Gastroesophageal sphincter (tissue), 4 donors: ENCODE measurements around the gene MORN3. TPM values are rescaled to one million over a fixed set of nuclear protein-coding genes. Genes with fewer than 3 reads are reported as not detected.
"Not testable (repeated sequence)": the region's sequence is repeated elsewhere in the genome, so short reads cannot be mapped to it uniquely, and the experiment has no call there.

Source experiments
- ATAC-seq: fragments of 150-250 bp; one replicate; pipeline ENCODE4 v1.9.1; 2016; ENCODE audit warnings: mild to moderate bottlenecking, moderate library complexity
- H3K27ac ChIP-seq, 4 donors: fragments of 200-600 bp; sonication (generic) in 3 of 4; 1 replicate in 3 of 4; 2 replicates in 1 of 4; pipeline ENCODE4 v1.5.1; 2016 to 2019
- H3K27me3 ChIP-seq: fragments of 200-600 bp; sonication (generic); one replicate; pipeline ENCODE4 v1.5.1; 2019
- H3K36me3 ChIP-seq, 2 donors: fragments of 200-600 bp; sonication (generic); one replicate each; pipeline ENCODE4 v1.5.1; 2019; ENCODE audit warnings: control low read depth in 1 of 2
- H3K4me1 ChIP-seq, 3 donors: fragments of 200-600 bp; sonication (generic); 1 replicate in 2 of 3; 2 replicates in 1 of 3; pipeline ENCODE4 v1.5.1; 2016 to 2019; ENCODE audit warnings: control low read depth in 2 of 3
- H3K4me3 ChIP-seq, 2 donors: fragments of 200-600 bp; sonication (generic); one replicate each; pipeline ENCODE4 v1.5.1; 2019; ENCODE audit warnings: mild to moderate bottlenecking in 1 of 2, moderate library complexity in 1 of 2
- H3K9me3 ChIP-seq, 3 donors: fragments of 200-600 bp; sonication (generic); one replicate each; pipeline ENCODE4 v1.5.1; 2017 to 2019; ENCODE audit warnings: control low read depth in 2 of 3
- EP300 ChIP-seq: sonication (generic); formaldehyde crosslinking; IDR thresholded peaks from one replicate; pipeline ENCODE4 v1.6.1; 2017; ENCODE audit warnings: antibody characterized with exemption, mild to moderate bottlenecking
- POLR2A ChIP-seq, 2 donors: fragments of 450-650 bp; IDR thresholded peaks; one replicate each; pipeline ENCODE4 v1.6.1; 2017; ENCODE audit warnings: antibody characterized with exemption in 2 of 2, mild to moderate bottlenecking in 2 of 2, moderate library complexity in 1 of 2
- POLR2AphosphoS5 ChIP-seq: sonication (generic); formaldehyde crosslinking; IDR thresholded peaks from one replicate; pipeline ENCODE4 v1.6.1; 2017; ENCODE audit warnings: antibody characterized with exemption
- WGBS, 2 donors: methylation state at CpG; one replicate each; pipeline ENCODE4 v1.1.5; 2018; ENCODE audit warnings: low coverage in 1 of 2; 5-methylcytosine and 5-hydroxymethylcytosine counted together
- total RNA-seq, 4 donors: library from RNA; depleted of rRNA; stranded (reverse); fragments of >200 nt; gene quantifications; one replicate each; pipeline ENCODE4 v1.1.0, GENCODE V29; 2016
- TF ChIP-seq, protein P1 (sequence below), 4 experiments: fragments of 200-600 bp in 2 of 4; fragments of 450-650 bp in 2 of 4; sonication (generic) in 1 of 4; IDR thresholded peaks; one replicate each; pipeline ENCODE4 v1.5.1; 2017 to 2019; ENCODE audit warnings: antibody characterized with exemption in 4 of 4, mild to moderate bottlenecking in 2 of 4, moderate library complexity in 2 of 4

MORN3 gene
- total RNA-seq, 4 donors from 2014 or later, result 0.23 TPM; not detected in 3

DNA sequence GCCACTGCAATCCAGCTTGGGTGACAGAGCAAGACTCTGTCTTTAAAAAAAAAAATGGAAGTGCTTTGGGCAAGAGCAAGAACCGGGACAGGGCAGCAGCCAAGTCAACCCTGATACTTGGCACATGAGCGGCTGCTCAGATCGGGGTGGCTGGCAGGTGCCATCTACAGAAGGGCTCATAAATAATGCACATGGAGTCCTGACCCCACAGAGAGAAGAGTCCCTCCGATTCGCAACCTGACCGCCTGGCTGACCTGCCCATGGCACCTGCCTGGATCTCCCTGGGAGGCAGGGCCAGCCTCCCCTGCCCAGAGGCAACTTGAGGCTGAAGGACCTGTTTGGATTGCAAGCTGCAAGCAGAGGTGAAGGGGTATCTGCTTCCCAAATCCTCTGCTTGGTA, 33.5 kb upstream of the MORN3 start:
- Histone ChIP-seq H3K4me1 (peaks cover 3 to 27% (median 4%) of the 10 kb centered on the region in 3 donors), H3K36me3 (no peaks in the 10 kb centered on the region), H3K27me3 (no peaks in the 10 kb centered on the region), H3K4me3 (no peak overlapping the region), H3K27ac (no peak overlapping the region), H3K9me3 (no peaks in the 10 kb centered on the region)
- no peak for ATAC-seq
- WGBS, 2 donors, result 87 to 92% methylated on average over 2 to 3 of the region's 6 CpGs
- TF ChIP-seq, protein P1, sequence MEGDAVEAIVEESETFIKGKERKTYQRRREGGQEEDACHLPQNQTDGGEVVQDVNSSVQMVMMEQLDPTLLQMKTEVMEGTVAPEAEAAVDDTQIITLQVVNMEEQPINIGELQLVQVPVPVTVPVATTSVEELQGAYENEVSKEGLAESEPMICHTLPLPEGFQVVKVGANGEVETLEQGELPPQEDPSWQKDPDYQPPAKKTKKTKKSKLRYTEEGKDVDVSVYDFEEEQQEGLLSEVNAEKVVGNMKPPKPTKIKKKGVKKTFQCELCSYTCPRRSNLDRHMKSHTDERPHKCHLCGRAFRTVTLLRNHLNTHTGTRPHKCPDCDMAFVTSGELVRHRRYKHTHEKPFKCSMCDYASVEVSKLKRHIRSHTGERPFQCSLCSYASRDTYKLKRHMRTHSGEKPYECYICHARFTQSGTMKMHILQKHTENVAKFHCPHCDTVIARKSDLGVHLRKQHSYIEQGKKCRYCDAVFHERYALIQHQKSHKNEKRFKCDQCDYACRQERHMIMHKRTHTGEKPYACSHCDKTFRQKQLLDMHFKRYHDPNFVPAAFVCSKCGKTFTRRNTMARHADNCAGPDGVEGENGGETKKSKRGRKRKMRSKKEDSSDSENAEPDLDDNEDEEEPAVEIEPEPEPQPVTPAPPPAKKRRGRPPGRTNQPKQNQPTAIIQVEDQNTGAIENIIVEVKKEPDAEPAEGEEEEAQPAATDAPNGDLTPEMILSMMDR (IDR thresholded peaks at IDR 0.05), result no peak
- TF ChIP-seq POLR2A (IDR thresholded peaks at IDR 0.05), result no peak
- no peak for TF ChIP-seq POLR2AphosphoS5
- no peak for TF ChIP-seq EP300

GRCh38 chr12:121701667-121702277, 32.3 kb upstream of the MORN3 start:
- H3K4me3 ChIP-seq, result no peak overlapping the region
- ATAC-seq, result peak; percentile 79
- H3K27me3 ChIP-seq, result no peaks in the 10 kb centered on the region
- no peaks in the 10 kb centered on the region for H3K36me3 ChIP-seq
- TF ChIP-seq, protein P1 (IDR thresholded peaks at IDR 0.05), result no peak
- TF ChIP-seq EP300, result no peak
- TF ChIP-seq POLR2A (IDR thresholded peaks at IDR 0.05), result no peak
- TF ChIP-seq POLR2AphosphoS5, result peak; percentile 46
- H3K9me3 ChIP-seq, result no peaks in the 10 kb centered on the region
- 61 to 80% methylated on average over 1 to 3 of the region's 3 CpGs for WGBS, 2 donors
- H3K4me1 ChIP-seq, result peaks cover 3 to 31% (median 4%) of the 10 kb centered on the region in 3 donors
- H3K27ac ChIP-seq, result peak overlapping the region in 3 of 4 donors; percentile 61 to 72 (median 62)

- not testable (repeated sequence) for H3K27me3 ChIP-seq, H3K9me3 ChIP-seq, H3K27ac ChIP-seq, H3K36me3 ChIP-seq, ATAC-seq, H3K4me3 ChIP-seq
- 84% methylated on average over 5 of the region's 6 CpGs; no CpG with 5 or more reads in 1 of the 2 donors for WGBS, 2 donors
- H3K4me1 ChIP-seq, result peaks cover 3 to 27% (median 4%) of the 10 kb centered on the region in 3 donors
Measured at GRCh38 chr12:121697861-121698260, 28.4 kb upstream of the MORN3 start.

GRCh38 chr12:121697093-121697698, 27.7 kb upstream of the MORN3 start:
- H3K9me3 ChIP-seq, result no peaks in the 10 kb centered on the region
- peaks cover 3 to 20% (median 4%) of the 10 kb centered on the region in 3 donors for H3K4me1 ChIP-seq
- TF ChIP-seq EP300 (no peak), POLR2A (IDR thresholded peaks at IDR 0.05) (no peak)
- TF ChIP-seq, protein P1 (IDR thresholded peaks at IDR 0.05), result peak; percentile 55 to 88 (median 73)
- ATAC-seq, result no peak
- H3K4me3 ChIP-seq, result no peak overlapping the region
- no peaks in the 10 kb centered on the region for H3K27me3 ChIP-seq
- no peaks in the 10 kb centered on the region for H3K36me3 ChIP-seq
- 33 to 36% methylated on average over 5 to 7 of the region's 9 CpGs for WGBS, 2 donors
- H3K27ac ChIP-seq, result no peak overlapping the region

DNA sequence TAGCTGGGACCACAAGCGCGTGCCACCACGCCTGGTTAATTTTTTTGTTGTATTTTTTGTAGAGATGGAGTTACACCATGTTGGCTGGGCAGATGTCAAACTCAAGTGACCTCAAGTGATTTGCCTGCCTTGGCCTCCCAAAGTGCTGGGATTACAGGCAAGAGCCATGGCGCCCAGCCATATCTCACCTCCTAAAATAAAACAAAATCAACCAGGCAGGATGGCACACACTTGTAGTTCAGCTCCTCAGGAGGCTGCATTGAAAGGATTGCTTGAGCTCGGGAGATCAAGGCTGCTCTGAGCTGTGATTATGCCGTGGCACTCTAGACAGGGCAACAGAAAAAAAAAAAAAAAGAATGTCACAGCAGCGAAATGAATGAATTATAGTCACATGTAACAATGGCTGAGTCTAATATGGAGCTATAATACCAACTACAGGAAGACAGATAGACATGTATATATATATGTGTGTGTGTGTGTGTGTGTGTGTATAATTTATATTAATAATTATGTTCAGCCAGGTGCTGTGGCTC, 23.8 kb upstream of the MORN3 start:
- Histone ChIP-seq H3K36me3 (no peaks in the 10 kb centered on the region), H3K27ac (no peak overlapping the region), H3K27me3 (no peaks in the 10 kb centered on the region), H3K4me3 (no peak overlapping the region), H3K4me1 (peaks cover 0 to 4% (median 0%) of the 10 kb centered on the region in 3 donors), H3K9me3 (no peaks in the 10 kb centered on the region)
- no peak for ATAC-seq
- no peak for TF ChIP-seq POLR2A (IDR thresholded peaks at IDR 0.05)
- no peak for TF ChIP-seq POLR2AphosphoS5
- no peak for TF ChIP-seq EP300
- TF ChIP-seq, protein P1 (IDR thresholded peaks at IDR 0.05), result no peak
- WGBS, 2 donors, result 70 to 77% methylated on average over 4 to 7 of the region's 7 CpGs

DNA sequence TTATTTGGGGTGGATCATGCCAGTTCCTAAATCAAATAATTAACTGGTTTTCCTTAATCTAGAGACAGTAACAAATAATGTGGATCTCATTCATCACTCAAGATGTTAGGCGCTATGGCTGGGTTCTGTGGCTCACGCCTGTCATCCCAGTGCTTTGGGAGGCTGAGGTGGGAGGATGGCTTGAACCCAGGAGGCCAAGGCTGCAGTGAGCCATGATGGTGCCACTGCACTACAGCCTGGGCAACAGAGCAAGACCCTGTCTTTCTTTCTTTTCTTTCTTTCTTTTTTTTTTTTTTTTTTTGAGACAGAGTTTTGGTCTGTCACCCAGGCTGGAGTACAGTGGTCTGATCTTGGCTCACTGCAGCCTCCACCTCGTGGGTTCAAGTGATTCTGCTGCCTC, 23.3 kb upstream of the MORN3 start:
- H3K27ac ChIP-seq, H3K9me3 ChIP-seq, ATAC-seq, H3K36me3 ChIP-seq, H3K4me3 ChIP-seq, H3K4me1 ChIP-seq, H3K27me3 ChIP-seq: not testable (repeated sequence)
- WGBS, 2 donors, result 100% methylated on average over 1 of the region's 3 CpGs
